HuH-7 (cell line): Measurements from ENCODE around the gene ARHGEF18.
"Not testable (repeated sequence)": the region's sequence is repeated elsewhere in the genome, so short reads cannot be mapped to it uniquely, and the experiment has no call there.

Experiments
- DNase-seq: peaks from one replicate; pipeline ENCODE4 v3.0.0; 2011; ENCODE audit warnings: low spot score

Gene ARHGEF18

DNA sequence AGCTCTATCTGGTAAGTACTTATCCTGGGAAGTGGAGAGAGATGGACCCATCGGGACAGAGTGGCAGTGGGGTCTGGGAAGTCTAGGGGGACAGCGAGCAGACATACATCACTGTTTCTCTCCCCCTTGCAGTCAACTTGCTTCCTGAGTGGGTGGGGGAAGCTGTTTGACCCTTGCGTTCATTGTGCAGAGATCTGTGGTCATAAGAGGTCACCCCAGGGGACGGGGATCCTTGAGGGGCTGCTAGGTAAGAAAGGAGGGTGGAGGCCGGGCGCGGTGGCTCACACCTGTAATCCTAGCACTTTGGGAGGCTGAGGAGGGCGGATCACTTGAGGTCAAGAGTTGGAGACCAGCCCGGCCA, 474 bp downstream of the ARHGEF18 start:
- no peak for DNase-seq

- no peak for DNase-seq
These were observed 1.4 kb downstream of the ARHGEF18 start for GRCh38 chr19:7349961-7350711.

DNA sequence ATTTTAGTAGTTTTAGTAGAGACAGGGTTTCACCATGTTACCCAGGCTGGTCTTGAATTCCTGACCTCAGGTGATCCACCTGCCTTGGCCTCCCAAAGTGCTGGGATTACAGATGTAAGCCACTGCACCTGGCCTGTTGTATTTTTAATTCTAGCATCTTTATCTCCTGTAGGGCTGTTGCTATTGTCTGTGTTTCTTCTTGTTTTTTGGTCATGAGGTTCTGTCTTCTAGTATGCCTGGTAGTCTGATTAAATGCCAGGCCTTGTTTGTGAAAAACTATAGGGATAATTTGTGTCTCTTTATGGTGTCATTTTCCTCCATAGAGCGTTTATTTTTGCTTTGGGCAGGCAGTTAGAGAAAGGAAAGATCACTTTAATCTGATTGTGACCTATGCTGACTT, 3.1 kb downstream of the ARHGEF18 start:
- no peak for DNase-seq

DNA sequence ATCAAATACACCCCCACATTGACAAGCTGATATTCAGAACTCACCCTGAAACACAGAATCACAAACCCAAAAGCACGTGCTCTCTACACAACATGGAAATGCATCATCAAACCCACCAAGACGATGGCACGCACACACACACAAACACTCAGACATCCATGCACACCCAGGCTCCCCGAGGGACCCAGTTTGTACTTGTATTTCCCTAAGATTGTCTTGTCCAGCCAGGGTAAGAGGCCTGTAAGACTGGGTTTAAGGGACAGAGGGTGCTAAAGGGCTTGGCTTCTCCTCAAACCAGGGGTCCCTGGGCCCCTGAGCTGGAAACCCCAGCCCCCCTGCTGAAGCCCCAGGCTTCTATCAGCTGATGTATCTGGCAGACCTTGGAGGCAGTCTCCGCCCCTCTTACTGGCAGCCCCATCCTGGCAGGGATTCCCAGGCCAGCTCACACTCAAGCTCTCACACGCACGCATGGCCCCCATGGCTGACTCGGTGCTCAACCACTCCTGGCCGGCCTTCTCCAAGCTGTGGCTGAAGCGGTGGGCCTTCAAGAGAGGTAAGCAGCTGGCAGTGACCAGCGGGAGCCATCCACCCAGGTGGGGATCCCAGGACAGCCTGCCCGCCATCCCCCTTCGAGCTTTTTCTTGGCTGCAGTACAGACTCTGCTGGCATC, 6.5 kb downstream of the ARHGEF18 start:
- DNase-seq, result no peak

GRCh38 chr19:7355871-7356270, 7.1 kb downstream of the ARHGEF18 start:
- DNase-seq, result no peak

GRCh38 chr19:7356899-7357627, 8.3 kb downstream of the ARHGEF18 start:
- DNase-seq, result no peak

DNA sequence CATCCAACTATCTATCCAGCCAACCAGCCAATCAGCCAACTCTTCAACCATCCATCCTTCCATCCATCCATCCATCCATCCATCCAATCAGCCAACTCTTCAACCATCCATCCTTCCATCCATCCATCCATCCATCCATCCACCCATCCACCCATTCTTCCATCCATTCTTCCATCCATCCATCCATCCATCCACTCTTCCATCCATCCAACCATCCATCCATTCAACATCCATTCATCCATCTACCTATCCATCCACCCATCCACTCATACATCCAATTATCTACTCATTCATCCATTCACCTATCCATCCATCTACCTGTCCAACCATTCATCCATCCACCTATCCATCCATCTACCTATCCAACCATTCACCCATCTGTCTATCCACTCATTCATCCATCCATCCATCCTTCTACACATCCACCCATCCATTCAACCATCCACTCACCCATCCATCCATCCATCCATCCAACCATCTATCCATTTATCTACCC, 9.4 kb downstream of the ARHGEF18 start:
- DNase-seq, result no peak

GRCh38 chr19:7360393-7360984, 11.8 kb downstream of the ARHGEF18 start:
- no peak for DNase-seq

- DNase-seq, result no peak
These were observed 14.5 kb downstream of the ARHGEF18 start for GRCh38 chr19:7363225-7363624.

GRCh38 chr19:7366701-7367420, 18.1 kb downstream of the ARHGEF18 start:
- DNase-seq, result no peak

DNA sequence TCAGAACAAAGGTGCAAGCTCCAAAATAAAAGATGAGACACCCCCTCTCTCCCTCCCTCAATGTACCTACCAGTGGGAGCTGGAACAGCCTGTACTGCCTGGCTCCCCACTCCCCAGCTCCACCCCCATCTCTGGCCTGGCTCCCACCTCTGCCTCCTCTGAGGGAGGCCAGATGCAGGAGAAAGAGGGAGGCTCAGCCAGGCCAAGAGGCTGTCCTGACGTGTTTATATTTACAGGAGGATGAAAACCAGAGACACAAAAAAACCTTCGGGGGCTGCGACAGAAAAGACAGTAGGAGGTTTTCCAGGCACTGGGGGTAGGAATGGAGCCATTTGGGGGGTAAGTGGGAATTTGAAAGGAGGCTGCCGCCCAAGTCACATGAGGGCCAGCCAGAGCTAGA, 19.7 kb downstream of the ARHGEF18 start:
- DNase-seq, result no peak

DNA sequence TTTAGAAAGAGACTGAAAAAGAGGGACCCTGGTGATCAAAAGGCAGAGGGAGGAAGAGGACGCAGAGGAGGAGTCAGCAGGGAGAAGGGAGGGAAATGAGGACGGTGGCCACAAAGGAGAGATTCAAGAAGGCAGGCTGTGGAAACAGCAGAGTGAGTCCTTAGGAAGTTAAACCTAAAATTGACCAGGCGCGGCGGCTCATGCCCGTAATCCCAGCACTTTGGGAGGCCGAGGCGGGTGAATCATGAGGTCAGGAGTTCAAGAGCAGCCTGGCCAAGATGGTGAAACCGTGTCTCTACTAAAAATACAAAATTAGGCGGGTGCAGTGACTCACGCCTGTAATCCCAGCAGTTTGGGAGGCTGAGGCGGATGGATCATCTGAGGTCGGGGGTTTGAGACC, 20.1 kb downstream of the ARHGEF18 start:
- DNase-seq, result not testable (repeated sequence)

GRCh38 chr19:7370546-7370945, 21.8 kb downstream of the ARHGEF18 start:
- DNase-seq, result no peak

DNA sequence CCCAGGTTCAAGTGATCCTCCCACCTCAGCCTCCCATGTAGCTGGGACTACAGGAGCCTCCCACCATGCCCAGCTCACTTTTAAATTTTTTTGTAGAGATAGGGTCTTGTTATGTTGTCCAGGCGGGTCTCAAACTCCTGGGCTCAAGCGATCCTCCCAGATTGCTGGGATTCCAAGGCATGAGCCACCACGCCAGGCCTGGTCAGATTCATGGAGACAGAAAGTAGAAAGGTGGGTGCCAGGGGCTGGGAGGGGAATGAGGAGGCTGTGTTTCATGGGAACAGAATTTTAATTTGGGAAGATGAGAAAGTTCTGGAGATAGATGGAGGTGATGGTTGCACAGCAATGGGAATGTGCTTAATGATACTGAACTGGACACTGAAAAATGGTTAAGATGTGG, 22.3 kb downstream of the ARHGEF18 start:
- no peak for DNase-seq

DNA sequence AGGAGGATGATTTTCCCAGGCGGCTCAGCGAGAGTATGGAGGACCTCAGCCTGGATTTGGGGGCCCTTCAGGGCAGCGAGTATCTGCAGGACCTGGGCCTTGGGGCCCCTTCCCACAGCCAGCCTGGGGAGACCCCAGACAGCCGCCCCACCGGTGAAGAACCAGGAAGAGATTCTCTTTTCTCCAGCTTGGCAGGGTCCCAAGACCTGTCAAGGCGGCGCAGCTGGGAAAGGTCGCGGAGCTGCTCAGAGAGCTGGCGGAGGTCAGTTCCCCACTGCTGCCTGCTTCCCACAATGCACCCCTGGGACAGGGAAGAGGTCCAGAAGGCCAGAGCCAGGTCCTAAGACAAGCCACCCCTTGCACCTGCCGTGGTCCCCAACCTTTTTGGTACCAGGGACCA, 24.1 kb downstream of the ARHGEF18 start:
- DNase-seq, result no peak

- DNase-seq, result no peak
These were observed 25.1 kb downstream of the ARHGEF18 start for GRCh38 chr19:7373862-7374261.

DNA sequence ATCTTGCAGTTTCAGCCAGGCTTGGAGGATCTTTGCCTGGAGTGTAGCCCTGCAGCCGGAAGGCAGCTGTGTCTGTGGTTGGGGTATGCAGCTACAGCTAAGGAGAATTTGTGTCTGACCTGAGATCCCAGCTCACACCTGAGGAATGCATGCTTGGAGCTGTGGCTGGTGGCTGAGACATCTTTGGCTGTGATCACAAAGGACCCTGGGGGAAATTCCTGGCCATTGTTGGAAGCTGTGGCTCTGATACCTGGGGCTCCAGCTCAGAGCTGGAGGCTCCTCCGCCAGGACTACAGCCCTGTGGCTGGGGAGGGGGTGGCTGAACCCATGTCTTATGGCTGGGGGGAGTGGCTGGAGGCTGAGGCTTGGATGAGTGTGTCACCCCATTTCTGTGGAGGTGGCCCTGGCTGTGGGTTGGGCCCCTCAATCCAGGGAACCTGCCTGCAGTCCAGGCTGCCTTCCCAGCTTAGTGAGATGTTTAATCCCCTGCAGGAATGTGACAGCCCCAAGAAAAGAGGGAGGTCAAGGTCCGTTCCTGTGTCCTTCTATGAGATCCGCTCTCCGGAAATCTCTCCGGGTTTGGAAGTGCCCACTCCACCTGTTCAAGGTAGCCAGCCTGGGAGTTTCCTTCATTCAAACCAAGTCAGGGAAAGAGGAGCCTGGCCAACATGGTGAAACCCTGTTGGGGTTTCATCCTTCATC, 27.6 kb downstream of the ARHGEF18 start:
- DNase-seq, result no peak

DNA sequence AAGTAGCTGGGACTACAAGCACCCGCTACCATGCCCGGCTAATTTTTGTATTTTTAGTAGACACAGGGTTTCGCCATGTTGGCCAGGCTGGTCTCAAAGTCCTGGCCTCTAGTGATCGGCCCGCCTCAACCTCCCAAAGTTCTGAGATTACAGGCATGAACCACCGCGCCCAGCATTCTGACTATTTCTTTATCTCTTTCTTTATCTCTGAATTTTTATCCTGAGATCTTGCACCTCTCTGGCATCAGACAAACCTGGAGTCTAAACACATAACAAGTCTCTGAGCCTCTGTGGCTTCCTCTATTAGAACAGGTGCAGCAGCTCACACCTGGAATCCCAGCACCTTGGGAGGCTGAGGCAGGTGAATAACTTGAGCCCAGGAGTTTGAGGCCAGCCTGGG, 28.5 kb downstream of the ARHGEF18 start:
- no peak for DNase-seq

- DNase-seq, result no peak
These were observed 32.3 kb downstream of the ARHGEF18 start for GRCh38 chr19:7381073-7381390.

- no peak for DNase-seq
These were observed 34.0 kb downstream of the ARHGEF18 start for GRCh38 chr19:7382694-7383093.

DNA sequence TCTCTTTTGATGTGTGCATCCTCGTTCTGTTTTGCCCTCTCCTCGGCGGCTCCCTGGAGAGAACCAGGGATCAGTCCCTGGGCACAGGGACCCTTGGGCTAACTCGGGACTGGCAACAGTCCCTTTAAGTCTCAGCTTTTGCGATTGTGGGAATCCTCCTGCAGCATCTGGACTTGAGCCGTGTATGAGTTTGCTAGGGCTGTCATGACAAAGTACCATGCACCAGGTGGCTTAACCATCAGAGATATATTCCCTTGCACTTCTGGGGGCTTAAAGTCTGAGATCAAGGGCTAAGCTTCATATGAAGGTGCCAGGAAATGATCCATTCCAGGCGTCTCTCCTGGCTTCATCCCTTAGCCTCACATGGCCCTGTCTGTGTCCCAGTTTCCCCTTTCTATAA, 34.5 kb downstream of the ARHGEF18 start:
- DNase-seq, result no peak

DNA sequence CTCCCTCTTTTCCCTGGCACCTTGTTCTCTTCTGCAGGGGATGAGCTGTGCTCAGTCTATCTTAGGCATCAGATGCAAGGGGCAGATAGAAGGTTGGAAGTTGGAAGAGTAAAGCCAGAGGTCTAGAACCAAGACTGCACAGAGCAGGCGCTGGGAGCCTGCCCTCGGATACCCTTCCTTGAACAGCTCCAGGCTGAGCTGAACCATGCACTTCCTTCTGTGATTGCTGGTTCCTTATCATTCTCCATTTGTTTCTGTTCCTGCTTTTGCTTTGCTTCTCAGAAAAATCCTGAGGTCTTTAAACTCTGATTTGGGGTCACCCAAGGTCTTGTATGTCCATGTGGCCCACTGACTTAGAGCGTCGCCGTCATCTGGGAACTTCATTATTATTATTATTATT, 36.3 kb downstream of the ARHGEF18 start:
- DNase-seq, result no peak
